Measurements from ENCODE around the gene IGFBP6. TPM values are rescaled to one million over a fixed set of nuclear protein-coding genes. Genes with fewer than 3 reads are reported as not detected.

Gene IGFBP6
- total RNA-seq, result 12.7 TPM

GRCh38 chr12:53097564-53098353 is at the start of gene IGFBP6:
IGFBP6 (plus strand) TSS chr12:53097667; CDS start chr12:53097718, 51 bp downstream.

GRCh38 chr12:53049571-53050318 is 47.7 kb upstream of the IGFBP6 start, which contains the start of gene TNS2:
TNS2 (plus strand) TSS chr12:53050065; CDS start chr12:53050186, 121 bp downstream.

GRCh38 chr12:53079226-53080117 is 18.0 kb upstream of the IGFBP6 start, which contains the start of gene SPRYD3:
SPRYD3 (minus strand) TSS chr12:53079390; CDS start chr12:53079333, 57 bp downstream.

GRCh38 chr12:53102883-53103807 is 5.7 kb downstream of the IGFBP6 start, which contains the start of gene SOAT2:
SOAT2 (plus strand) TSS chr12:53103486; CDS start chr12:53103578, 92 bp downstream.

Small RNA genes lying within 50 kb of the gene (small RNA-seq; reads per million reads assigned to genes)
- gene HIGD1AP1, result not detected
- not detected for gene MIR6757
- not detected for gene RNU6-333P

Other genes with a start within 250 kb of the IGFBP6 start
- gene KRT78, start 248.7 kb upstream of the IGFBP6 start, total RNA-seq, result not detected
- 0.92 TPM for gene KRT8, start 192.6 kb upstream of the IGFBP6 start, total RNA-seq
- gene KRT18, start 148.5 kb upstream of the IGFBP6 start, total RNA-seq, result 19.4 TPM
- gene EIF4B, start 91.2 kb upstream of the IGFBP6 start, total RNA-seq, result 601 TPM
- gene TNS2, start 47.6 kb upstream of the IGFBP6 start, total RNA-seq, result 16.1 TPM
- 39.2 TPM for gene SPRYD3, start 18.3 kb upstream of the IGFBP6 start, total RNA-seq
- not detected for gene SOAT2, start 5.8 kb downstream of the IGFBP6 start, total RNA-seq
- gene ZNF740, start 83.1 kb downstream of the IGFBP6 start, total RNA-seq, result 17.8 TPM
- 16.6 TPM for gene CSAD, start 83.3 kb downstream of the IGFBP6 start, total RNA-seq
- gene ITGB7, start 109.6 kb downstream of the IGFBP6 start, total RNA-seq, result 0.46 TPM
- gene RARG, start 134.5 kb downstream of the IGFBP6 start, total RNA-seq, result 2.1 TPM
- gene ESPL1, start 170.6 kb downstream of the IGFBP6 start, total RNA-seq, result 2.5 TPM
- 522 TPM for gene PFDN5, start 197.9 kb downstream of the IGFBP6 start, total RNA-seq
- gene MYG1, start 202.0 kb downstream of the IGFBP6 start, total RNA-seq, result 41.5 TPM
- gene AAAS, start 223.9 kb downstream of the IGFBP6 start, total RNA-seq, result 29.5 TPM
- not detected for gene SP7, start 238.7 kb downstream of the IGFBP6 start, total RNA-seq

All from diencephalon (tissue), 1 donor.